ENCODE measurements around the gene PDE7B.

Gene PDE7B

GRCh38 chr6:135891710-135892109 lies 40.2 kb downstream of the PDE7B start:
- no peak for DNase-seq

GRCh38 chr6:135895231-135895911 lies 43.9 kb downstream of the PDE7B start:
- DNase-seq: no peak

- DNase-seq: no peak
Observed at GRCh38 chr6:135897087-135897486, 45.6 kb downstream of the PDE7B start.

- no peak for DNase-seq
Observed at GRCh38 chr6:135901774-135902524, 50.4 kb downstream of the PDE7B start.

GRCh38 chr6:135902756-135903331 lies 51.3 kb downstream of the PDE7B start:
- no peak for DNase-seq

GRCh38 chr6:135904666-135905065 lies 53.2 kb downstream of the PDE7B start:
- DNase-seq: no peak

GRCh38 chr6:135905604-135906300 lies 54.3 kb downstream of the PDE7B start:
- DNase-seq: no peak

- no peak for DNase-seq
Observed at GRCh38 chr6:135906542-135906941, 55.0 kb downstream of the PDE7B start.

GRCh38 chr6:135906972-135907465 lies 55.5 kb downstream of the PDE7B start:
- no peak for DNase-seq

- peak in 1 of 2 experiments; percentile 30 for DNase-seq
Observed at GRCh38 chr6:135909737-135910387, 58.4 kb downstream of the PDE7B start.

GRCh38 chr6:135910790-135911618 lies 59.5 kb downstream of the PDE7B start:
- no peak for DNase-seq

- DNase-seq: no peak
Observed at GRCh38 chr6:135913785-135914184, 62.3 kb downstream of the PDE7B start.

GRCh38 chr6:135919026-135919425 lies 67.5 kb downstream of the PDE7B start:
- DNase-seq: no peak

GRCh38 chr6:135920689-135921088 lies 69.2 kb downstream of the PDE7B start:
- DNase-seq: no peak

GRCh38 chr6:135921188-135921587 lies 69.7 kb downstream of the PDE7B start:
- DNase-seq: no peak

GRCh38 chr6:135922174-135922573 lies 70.7 kb downstream of the PDE7B start:
- DNase-seq: peak in 1 of 2 experiments; percentile 55

- DNase-seq: no peak
Observed at GRCh38 chr6:135922746-135923145, 71.2 kb downstream of the PDE7B start.

GRCh38 chr6:135932651-135933050 lies 81.2 kb downstream of the PDE7B start:
- DNase-seq: no peak

GRCh38 chr6:135935941-135936601 lies 84.6 kb downstream of the PDE7B start:
- DNase-seq: no peak

- DNase-seq: peak in 1 of 2 experiments; percentile 50
Observed at GRCh38 chr6:135936606-135937005, 85.1 kb downstream of the PDE7B start.

GRCh38 chr6:135937106-135937505 lies 85.6 kb downstream of the PDE7B start:
- DNase-seq: no peak

Measured in SW 1271 (cell line).